Endothelial cell of umbilical vein (primary cell): ENCODE results near the gene HSPB1. TPM values are rescaled to one million over a fixed set of nuclear protein-coding genes. Genes with fewer than 3 reads are reported as not detected.

ENCODE experiments used
- BruUV-seq: library from RNA; stranded (reverse); fragments of 400-500 nt; replicated peaks from 2 replicates; lab custom pipeline; 2021; lab: Mats Ljungman, UMichigan
- CTCF ChIA-PET: fragments of 300-600, 350-600 bp; sonication (Branson Sonifier 250); formaldehyde crosslinking; loops from one replicate; lab custom pipeline; 2021; ENCODE audit warnings: antibody characterized with exemption, inconsistent platforms; lab: Charles Lee
- POLR2A ChIA-PET: fragments of 300-600, 350-600 bp; sonication (Branson Sonifier 250); formaldehyde crosslinking; loops from one replicate; lab custom pipeline; 2021; ENCODE audit warnings: antibody characterized with exemption, inconsistent platforms; lab: Charles Lee
- DNase-seq: peaks from one replicate; pipeline ENCODE4 v3.0.0-alpha.2; 2011; ENCODE audit warnings: low read depth, low spot score
- FAIRE-seq: peaks from 2 replicates; lab custom pipeline; 2011; peaks lifted over from hg19 to GRCh38; lab: Jason Lieb, UNC
- H2AFZ ChIP-seq: 2 replicates; pipeline ENCODE4 v1.6.0; 2012; ENCODE audit warnings: low read depth, low read length, control low read depth, inconsistent platforms
- H3K27ac ChIP-seq: 2 replicates; pipeline ENCODE4 v1.5.1; 2011; ENCODE audit warnings: low read depth, mild to moderate bottlenecking, control low read depth, low read length, moderate library complexity; ENCODE audit not compliant: insufficient read depth
- H3K27me3 ChIP-seq, 2 experiments: 2 replicates each; pipeline versions ENCODE4 v1.6.0 to v1.6.1; 2011; ENCODE audit warnings: low read length in 2 of 2, mixed read lengths in 1 of 2; ENCODE audit not compliant: control insufficient read depth in 2 of 2, insufficient read depth in 2 of 2
- H3K36me3 ChIP-seq, 2 experiments: 2 replicates in 1 of 2; 3 replicates in 1 of 2; pipeline ENCODE4 v1.5.1; 2011; ENCODE audit warnings: low read length in 2 of 2, mild to moderate bottlenecking in 1 of 2, moderate library complexity in 1 of 2; ENCODE audit not compliant: control insufficient read depth in 2 of 2, insufficient read depth in 2 of 2; ENCODE audit errors: extremely low read depth in 1 of 2
- H3K4me1 ChIP-seq: 3 replicates; pipeline ENCODE4 v1.5.1; 2011; ENCODE audit warnings: mild to moderate bottlenecking, low read length; ENCODE audit not compliant: control insufficient read depth, insufficient read depth; ENCODE audit errors: extremely low read depth
- H3K4me2 ChIP-seq: 2 replicates; pipeline ENCODE4 v1.6.1; 2011; ENCODE audit warnings: low read length, control low read depth, mixed read lengths; ENCODE audit not compliant: insufficient read depth
- H3K4me3 ChIP-seq, 3 experiments: fragments of 200-600 bp in 1 of 3; sonication (generic), shearing (Covaris generic) in 1 of 3; replicated peaks in 1 of 3; 2 replicates each; pipeline ENCODE4 v1.5.1; 2011 to 2016; ENCODE audit warnings: control low read depth in 3 of 3, low read length in 3 of 3, mild to moderate bottlenecking in 2 of 3, inconsistent platforms in 1 of 3, low read depth in 1 of 3, moderate library complexity in 1 of 3; ENCODE audit not compliant: insufficient read depth in 1 of 3
- H3K79me2 ChIP-seq: 2 replicates; pipeline ENCODE4 v1.6.0; 2012; ENCODE audit warnings: low read length, inconsistent platforms; ENCODE audit not compliant: control insufficient read depth, insufficient read depth
- H3K9ac ChIP-seq: replicated peaks from 2 replicates; pipeline ENCODE3; 2011; ENCODE audit warnings: low read length, control low read depth; ENCODE audit not compliant: insufficient read depth; ENCODE audit errors: extremely low read depth
- H3K9me1 ChIP-seq: replicated peaks from 3 replicates; pipeline ENCODE4 v1.6.0; 2011; ENCODE audit warnings: mild to moderate bottlenecking, low read length; ENCODE audit not compliant: control insufficient read depth, insufficient read depth; ENCODE audit errors: extremely low read depth
- H3K9me3 ChIP-seq: replicated peaks from 2 replicates; pipeline ENCODE4 v1.5.1; 2012; ENCODE audit warnings: low read length, inconsistent platforms; ENCODE audit not compliant: control insufficient read depth, insufficient read depth
- H4K20me1 ChIP-seq: replicated peaks from 2 replicates; pipeline ENCODE3; 2011; ENCODE audit warnings: mild to moderate bottlenecking, low read length; ENCODE audit not compliant: control insufficient read depth, insufficient read depth; ENCODE audit errors: extremely low read depth
- EZH2 ChIP-seq: IDR thresholded peaks from 2 replicates; pipeline ENCODE4 v1.6.1; 2012; ENCODE audit warnings: borderline replicate concordance, low read depth, mild to moderate bottlenecking, moderate library complexity, low read length, inconsistent platforms; ENCODE audit not compliant: severe bottlenecking
- FOS ChIP-seq: IDR thresholded peaks from 2 replicates; pipeline ENCODE4 v1.6.1; 2011; ENCODE audit warnings: mild to moderate bottlenecking, low read length, moderate library complexity, borderline replicate concordance; ENCODE audit not compliant: insufficient read depth
- dilution Hi-C: fragments of 300-500 bp; cut with MboI; formaldehyde crosslinking; loops from one replicate; pipeline ENCODE4 v1.15.0; 2019; ENCODE audit warnings: low sequenced_read_pairs; ENCODE audit not compliant: extremely low pct_ligation_motif_present
- intact Hi-C: fragments of 100-400 bp; cut with micrococcal nuclease; formaldehyde crosslinking; loops from one replicate; pipeline ENCODE4 v1.10.0; 2022
- polyA plus RNA-seq, 4 experiments: library from polyadenylated mRNA; depleted of rRNA in 3 of 4; stranded (reverse) in 3 of 4; unstranded in 1 of 4; fragments of >200 nt; gene quantifications; 2 replicates each; pipeline versions ENCODE4 v1.2.1 to v1.2.3, GENCODE V29; 2011 to 2012; ENCODE audit warnings: missing spikeins in 1 of 4
- total RNA-seq: library from RNA; stranded (reverse); gene quantifications from 2 replicates; pipeline ENCODE4 v1.2.3, GENCODE V29; 2021
- TF ChIP-seq, protein P1 (sequence below), 2 donors: IDR thresholded peaks; 1 replicate in 1 of 2; 2 replicates in 1 of 2; pipeline ENCODE4 v1.5.1; 2011; ENCODE audit warnings: low read length in 2 of 2, mild to moderate bottlenecking in 2 of 2, moderate library complexity in 2 of 2, control low read depth in 1 of 2, inconsistent platforms in 1 of 2, low read depth in 1 of 2; ENCODE audit not compliant: insufficient read depth in 1 of 2; ENCODE audit errors: extremely low read depth in 1 of 2

HSPB1 gene
- total and polyA plus RNA-seq, 2 donors (not counting 3 experiments of a cell fraction or from before 2014, with no cell fraction given), result 1,748 to 3,130 TPM

- intact Hi-C loops, result loop anchor here (1.0 kb wide), 1 partner anchor 20 kb away; no protein-coding TSS in a partner anchor
- DNase-seq, result no peak
- BruUV-seq, result no TSS peak
- FAIRE-seq, result no peak
- POLR2A ChIA-PET, result interaction anchor here (0.7 kb wide), 1 partner anchor 22 kb away, joined by 5 read pairs; no protein-coding TSS in a partner anchor
- Histone ChIP-seq H3K4me1 (no peaks in the 10 kb centered on the region), H3K4me2 (no peak overlapping the region), H3K27me3 (peaks cover 2 to 6% of the 10 kb centered on the region in 2 experiments), H2AFZ (peak overlapping the region; percentile 66), H3K9me1 (no peaks in the 10 kb centered on the region), H3K79me2 (no peaks in the 10 kb centered on the region), H4K20me1 (no peaks in the 10 kb centered on the region), H3K4me3 (no peak overlapping the region), H3K36me3 (no peaks in the 10 kb centered on the region), H3K9me3 (no peaks in the 10 kb centered on the region), H3K27ac (no peak overlapping the region), H3K9ac (no peak overlapping the region)
- dilution Hi-C loops, result no loop called here
- TF ChIP-seq FOS (no peak), EZH2 (peak; percentile 39)
- TF ChIP-seq, protein P1, sequence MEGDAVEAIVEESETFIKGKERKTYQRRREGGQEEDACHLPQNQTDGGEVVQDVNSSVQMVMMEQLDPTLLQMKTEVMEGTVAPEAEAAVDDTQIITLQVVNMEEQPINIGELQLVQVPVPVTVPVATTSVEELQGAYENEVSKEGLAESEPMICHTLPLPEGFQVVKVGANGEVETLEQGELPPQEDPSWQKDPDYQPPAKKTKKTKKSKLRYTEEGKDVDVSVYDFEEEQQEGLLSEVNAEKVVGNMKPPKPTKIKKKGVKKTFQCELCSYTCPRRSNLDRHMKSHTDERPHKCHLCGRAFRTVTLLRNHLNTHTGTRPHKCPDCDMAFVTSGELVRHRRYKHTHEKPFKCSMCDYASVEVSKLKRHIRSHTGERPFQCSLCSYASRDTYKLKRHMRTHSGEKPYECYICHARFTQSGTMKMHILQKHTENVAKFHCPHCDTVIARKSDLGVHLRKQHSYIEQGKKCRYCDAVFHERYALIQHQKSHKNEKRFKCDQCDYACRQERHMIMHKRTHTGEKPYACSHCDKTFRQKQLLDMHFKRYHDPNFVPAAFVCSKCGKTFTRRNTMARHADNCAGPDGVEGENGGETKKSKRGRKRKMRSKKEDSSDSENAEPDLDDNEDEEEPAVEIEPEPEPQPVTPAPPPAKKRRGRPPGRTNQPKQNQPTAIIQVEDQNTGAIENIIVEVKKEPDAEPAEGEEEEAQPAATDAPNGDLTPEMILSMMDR (IDR thresholded peaks at IDR 0.05; ENCODE audit: extremely low read depth in 1 of 2, insufficient read depth in 1 of 2, low read depth in 1 of 2, low read length in 2 of 2), result no peak
- CTCF ChIA-PET, result interaction anchor here (0.6 to 5.6 kb wide), 6 partner anchors 14 to 234 kb away, joined by 3 to 61 read pairs (median 4); no protein-coding TSS in a partner anchor
These were observed 43.1 kb upstream of the HSPB1 start for GRCh38 chr7:76259124-76260093.
